GM23338 (cell line): ENCODE results near the gene DEPDC5. TPM values are rescaled to one million over a fixed set of nuclear protein-coding genes. Genes with fewer than 3 reads are reported as not detected.

Source experiments
- ATAC-seq: fragments of 200-7000 bp; cut with Tn5 transposase; 3 replicates; pipeline ENCODE4 v1.9.1; 2020
- DNase-seq: peaks from one replicate; pipeline ENCODE4 v3.0.0-alpha.2; 2015; ENCODE audit warnings: low spot score
- H2AFZ ChIP-seq: fragments of 200-600 bp; sonication (generic); 2 replicates; pipeline ENCODE4 v1.8.0; 2016; ENCODE audit warnings: antibody characterized with exemption, mild to moderate bottlenecking, moderate library complexity
- H3F3A ChIP-seq: fragments of 200-600 bp; sonication (generic); replicated peaks from 2 replicates; pipeline ENCODE4 v1.8.0; 2017; ENCODE audit warnings: antibody characterized with exemption, mixed run types, low read depth
- H3K27ac ChIP-seq: fragments of 200-600 bp; sonication (generic); 2 replicates; pipeline ENCODE4 v1.6.1; 2016; ENCODE audit warnings: low read depth
- H3K27me3 ChIP-seq: fragments of 200-600 bp; sonication (generic); 2 replicates; pipeline ENCODE4 v1.8.0; 2016; ENCODE audit warnings: mild to moderate bottlenecking, mixed run types, moderate library complexity; ENCODE audit not compliant: insufficient read depth
- H3K36me3 ChIP-seq: fragments of 200-600 bp; sonication (generic); 2 replicates; pipeline ENCODE4 v1.8.0; 2016; ENCODE audit warnings: mild to moderate bottlenecking; ENCODE audit not compliant: insufficient read depth
- H3K4me1 ChIP-seq: fragments of 200-600 bp; sonication (generic); 2 replicates; pipeline ENCODE4 v1.8.0; 2016; ENCODE audit warnings: mild to moderate bottlenecking, moderate library complexity; ENCODE audit not compliant: insufficient read depth
- H3K4me2 ChIP-seq: fragments of 200-600 bp; sonication (generic); 2 replicates; pipeline ENCODE4 v1.7.1; 2017; ENCODE audit warnings: mixed run types
- H3K4me3 ChIP-seq: fragments of 200-600 bp; sonication (generic); 2 replicates; pipeline ENCODE4 v1.6.1; 2016; ENCODE audit warnings: mixed run types
- H3K79me2 ChIP-seq: fragments of 200-600 bp; sonication (generic); replicated peaks from 2 replicates; pipeline ENCODE4 v1.8.0; 2017; ENCODE audit warnings: mild to moderate bottlenecking; ENCODE audit not compliant: insufficient read depth
- H3K9me2 ChIP-seq: fragments of 200-600 bp; sonication (generic); 2 replicates; pipeline ENCODE4 v1.8.0; 2017; ENCODE audit not compliant: insufficient read depth
- H4K20me1 ChIP-seq: fragments of 200-600 bp; sonication (generic); replicated peaks from 2 replicates; pipeline ENCODE4 v1.8.0; 2017; ENCODE audit warnings: mild to moderate bottlenecking; ENCODE audit not compliant: insufficient read depth
- H3K27ac Mint-ChIP-seq: 2 replicates; pipeline ENCODE4 v1.8.0; 2020; ENCODE audit warnings: inconsistent platforms, mild to moderate bottlenecking, moderate library complexity, mixed read lengths
- H3K27me3 Mint-ChIP-seq: 3 replicates; pipeline ENCODE4 v1.8.0; 2022; ENCODE audit warnings: low read depth, mild to moderate bottlenecking, moderate library complexity, mixed read lengths, inconsistent platforms; ENCODE audit not compliant: insufficient read depth, poor library complexity
- H3K36me3 Mint-ChIP-seq: 3 replicates; pipeline ENCODE4 v1.8.0; 2021; ENCODE audit warnings: low read depth, mild to moderate bottlenecking, inconsistent platforms, moderate library complexity, mixed read lengths
- H3K4me1 Mint-ChIP-seq: 3 replicates; pipeline ENCODE4 v1.8.0; 2020; ENCODE audit warnings: mild to moderate bottlenecking, inconsistent platforms, mixed read lengths
- H3K4me3 Mint-ChIP-seq: 3 replicates; pipeline ENCODE4 v1.8.0; 2021; ENCODE audit warnings: moderate library complexity, mild to moderate bottlenecking, inconsistent platforms, mixed read lengths
- H3K9me3 Mint-ChIP-seq: 3 replicates; pipeline ENCODE4 v1.8.0; 2020; ENCODE audit warnings: moderate library complexity, mild to moderate bottlenecking, inconsistent platforms, mixed read lengths
- EZH2 ChIP-seq: fragments of 200-600 bp; sonication (generic); IDR thresholded peaks from one replicate; pipeline ENCODE4 v1.8.0; 2017; ENCODE audit warnings: antibody characterized with exemption, mild to moderate bottlenecking, low read depth; ENCODE audit not compliant: unreplicated experiment
- NANOG ChIP-seq: IDR thresholded peaks from 2 replicates; pipeline ENCODE4 v1.6.1; 2016; ENCODE audit warnings: antibody characterized with exemption, borderline replicate concordance
- POLR2AphosphoS5 ChIP-seq: IDR thresholded peaks from 2 replicates; pipeline ENCODE4 v1.6.1; 2016; ENCODE audit warnings: antibody characterized with exemption, low read depth
- polyA plus RNA-seq: library from polyadenylated mRNA; unstranded; fragments of >200 nt; fragmentation: Nextera tagmentation; extraction: Ambion mirVana; gene quantifications from 2 replicates; pipeline ENCODE4 v1.2.1, GENCODE V29; 2016
- total RNA-seq: library from RNA; depleted of rRNA; stranded (reverse); fragments of >200 nt; shearing (Covaris generic); gene quantifications from 2 replicates; pipeline ENCODE4 v1.2.3, GENCODE V29; 2014
- TF ChIP-seq, protein P1 (sequence below): IDR thresholded peaks from 2 replicates; pipeline ENCODE4 v1.6.1; 2016; ENCODE audit warnings: antibody characterized with exemption
- TF ChIP-seq, protein P2 (sequence below): IDR thresholded peaks from one replicate; pipeline ENCODE4 v1.6.1; 2018; ENCODE audit warnings: antibody characterized with exemption; ENCODE audit not compliant: unreplicated experiment

DEPDC5 gene
- total and polyA plus RNA-seq, 2 experiments from 2014 or later = 18.7 to 19.7 TPM

DNA sequence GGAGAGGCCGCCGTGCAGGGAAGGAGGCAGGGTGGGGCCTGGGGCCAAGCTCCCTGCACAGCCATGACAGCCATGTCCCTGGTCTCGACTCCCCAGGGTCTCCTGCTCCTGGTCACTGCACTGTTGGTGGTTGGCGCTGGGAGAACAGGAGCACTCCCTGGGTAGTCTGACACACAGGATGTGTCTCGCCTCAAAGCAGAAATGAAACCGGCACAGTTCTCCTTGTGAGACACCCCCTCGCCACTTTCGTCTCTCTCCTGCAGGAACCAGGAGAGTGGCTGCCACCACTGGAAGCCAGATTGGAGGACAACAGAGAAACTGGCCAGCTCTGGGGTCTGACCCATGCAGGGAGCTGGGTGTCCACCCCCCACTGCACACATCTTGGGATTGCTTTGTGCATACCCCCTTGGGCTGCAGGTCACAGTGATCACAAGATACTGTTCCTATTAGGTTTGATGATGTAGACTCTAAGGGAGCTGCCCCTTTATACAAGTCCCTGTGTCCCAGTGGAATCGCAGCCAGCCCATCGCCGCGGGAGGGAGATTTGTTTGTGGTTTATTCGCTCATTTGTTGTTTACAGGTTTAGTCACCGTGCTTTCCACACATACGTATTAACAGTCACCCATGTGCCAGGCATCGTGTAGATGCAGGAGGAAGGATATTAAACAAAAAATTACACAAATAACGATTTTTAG, 163.6 kb downstream of the DEPDC5 start:
- H3K4me1 ChIP-seq = no peaks in the 10 kb centered on the region
- no peaks in the 10 kb centered on the region for H3K9me3 Mint-ChIP-seq
- ATAC-seq (no peak), DNase-seq (no peak)
- H3K36me3 Mint-ChIP-seq = no peaks in the 10 kb centered on the region
- no peaks in the 10 kb centered on the region for H3F3A ChIP-seq
- H3K27me3 ChIP-seq = no peaks in the 10 kb centered on the region
- no peak overlapping the region for H3K27ac ChIP-seq
- H3K4me3 ChIP-seq = no peak overlapping the region
- no peaks in the 10 kb centered on the region for H3K36me3 ChIP-seq
- H2AFZ ChIP-seq = no peak overlapping the region
- H3K4me3 Mint-ChIP-seq = no peak overlapping the region
- no peak overlapping the region for H3K4me2 ChIP-seq
- no peak overlapping the region for H3K27ac Mint-ChIP-seq
- no peaks in the 10 kb centered on the region for H3K79me2 ChIP-seq
- no peaks in the 10 kb centered on the region for H3K9me2 ChIP-seq
- no peaks in the 10 kb centered on the region for H4K20me1 ChIP-seq
- no peaks in the 10 kb centered on the region for H3K4me1 Mint-ChIP-seq
- peaks cover 6% of the 10 kb centered on the region for H3K27me3 Mint-ChIP-seq
- TF ChIP-seq, protein P1, sequence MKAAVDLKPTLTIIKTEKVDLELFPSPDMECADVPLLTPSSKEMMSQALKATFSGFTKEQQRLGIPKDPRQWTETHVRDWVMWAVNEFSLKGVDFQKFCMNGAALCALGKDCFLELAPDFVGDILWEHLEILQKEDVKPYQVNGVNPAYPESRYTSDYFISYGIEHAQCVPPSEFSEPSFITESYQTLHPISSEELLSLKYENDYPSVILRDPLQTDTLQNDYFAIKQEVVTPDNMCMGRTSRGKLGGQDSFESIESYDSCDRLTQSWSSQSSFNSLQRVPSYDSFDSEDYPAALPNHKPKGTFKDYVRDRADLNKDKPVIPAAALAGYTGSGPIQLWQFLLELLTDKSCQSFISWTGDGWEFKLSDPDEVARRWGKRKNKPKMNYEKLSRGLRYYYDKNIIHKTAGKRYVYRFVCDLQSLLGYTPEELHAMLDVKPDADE = no peak
- TF ChIP-seq EZH2 = no peak
- TF ChIP-seq, protein P2, sequence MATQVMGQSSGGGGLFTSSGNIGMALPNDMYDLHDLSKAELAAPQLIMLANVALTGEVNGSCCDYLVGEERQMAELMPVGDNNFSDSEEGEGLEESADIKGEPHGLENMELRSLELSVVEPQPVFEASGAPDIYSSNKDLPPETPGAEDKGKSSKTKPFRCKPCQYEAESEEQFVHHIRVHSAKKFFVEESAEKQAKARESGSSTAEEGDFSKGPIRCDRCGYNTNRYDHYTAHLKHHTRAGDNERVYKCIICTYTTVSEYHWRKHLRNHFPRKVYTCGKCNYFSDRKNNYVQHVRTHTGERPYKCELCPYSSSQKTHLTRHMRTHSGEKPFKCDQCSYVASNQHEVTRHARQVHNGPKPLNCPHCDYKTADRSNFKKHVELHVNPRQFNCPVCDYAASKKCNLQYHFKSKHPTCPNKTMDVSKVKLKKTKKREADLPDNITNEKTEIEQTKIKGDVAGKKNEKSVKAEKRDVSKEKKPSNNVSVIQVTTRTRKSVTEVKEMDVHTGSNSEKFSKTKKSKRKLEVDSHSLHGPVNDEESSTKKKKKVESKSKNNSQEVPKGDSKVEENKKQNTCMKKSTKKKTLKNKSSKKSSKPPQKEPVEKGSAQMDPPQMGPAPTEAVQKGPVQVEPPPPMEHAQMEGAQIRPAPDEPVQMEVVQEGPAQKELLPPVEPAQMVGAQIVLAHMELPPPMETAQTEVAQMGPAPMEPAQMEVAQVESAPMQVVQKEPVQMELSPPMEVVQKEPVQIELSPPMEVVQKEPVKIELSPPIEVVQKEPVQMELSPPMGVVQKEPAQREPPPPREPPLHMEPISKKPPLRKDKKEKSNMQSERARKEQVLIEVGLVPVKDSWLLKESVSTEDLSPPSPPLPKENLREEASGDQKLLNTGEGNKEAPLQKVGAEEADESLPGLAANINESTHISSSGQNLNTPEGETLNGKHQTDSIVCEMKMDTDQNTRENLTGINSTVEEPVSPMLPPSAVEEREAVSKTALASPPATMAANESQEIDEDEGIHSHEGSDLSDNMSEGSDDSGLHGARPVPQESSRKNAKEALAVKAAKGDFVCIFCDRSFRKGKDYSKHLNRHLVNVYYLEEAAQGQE = no peak
- TF ChIP-seq POLR2AphosphoS5 = no peak
- TF ChIP-seq NANOG = no peak

DNA sequence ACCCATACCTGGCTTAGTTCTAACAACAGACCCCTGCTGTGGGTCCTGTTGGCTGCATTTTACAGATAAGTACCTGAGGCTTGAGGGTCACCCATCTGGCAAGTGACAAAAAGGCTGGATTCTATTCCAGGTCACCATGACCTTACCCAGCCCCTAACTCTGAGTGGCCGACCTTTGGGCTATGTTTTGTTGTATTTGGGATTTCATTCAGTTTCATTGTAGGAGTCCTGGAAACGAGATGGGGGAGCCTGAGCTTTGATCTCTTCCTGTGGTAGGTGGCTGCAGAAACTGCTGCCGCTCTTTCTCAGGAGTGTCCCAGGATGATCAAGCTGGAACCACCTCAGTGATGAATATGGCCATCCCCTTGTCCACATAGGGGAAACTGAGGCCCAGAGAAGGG, 165.9 kb downstream of the DEPDC5 start:
- DNase-seq (no peak), ATAC-seq (no peak)
- H3K27ac Mint-ChIP-seq = no peak overlapping the region
- peaks cover 8% of the 10 kb centered on the region for H3K27me3 Mint-ChIP-seq
- Histone ChIP-seq H3K36me3 (no peaks in the 10 kb centered on the region), H3K27ac (no peak overlapping the region), H4K20me1 (no peaks in the 10 kb centered on the region), H3K4me2 (no peak overlapping the region), H3K27me3 (no peaks in the 10 kb centered on the region), H2AFZ (no peak overlapping the region), H3K4me1 (no peaks in the 10 kb centered on the region), H3F3A (no peaks in the 10 kb centered on the region), H3K79me2 (no peaks in the 10 kb centered on the region), H3K9me2 (0 out of 2 replicates have a peak, but pooled peaks cover under 1% of the 10 kb centered on the region), H3K4me3 (no peak overlapping the region)
- no peaks in the 10 kb centered on the region for H3K36me3 Mint-ChIP-seq
- no peak overlapping the region for H3K4me3 Mint-ChIP-seq
- H3K4me1 Mint-ChIP-seq = no peaks in the 10 kb centered on the region
- no peaks in the 10 kb centered on the region for H3K9me3 Mint-ChIP-seq
- TF ChIP-seq POLR2AphosphoS5 = no peak
- TF ChIP-seq, protein P2 = no peak
